Globus pallidus (tissue), 1 donor: ENCODE data around the gene GSTA3.
A peak's percentile ranks its signal among the peaks of the same experiment; 100 is the strongest.
"Not testable (repeated sequence)": the region's sequence is repeated elsewhere in the genome, so short reads cannot be mapped to it uniquely, and the experiment has no call there.

Experiments used
- DNase-seq: peaks from one replicate; pipeline ENCODE4 v3.0.0-alpha.2; 2015; ENCODE audit warnings: low spot score

GSTA3 gene

DNA sequence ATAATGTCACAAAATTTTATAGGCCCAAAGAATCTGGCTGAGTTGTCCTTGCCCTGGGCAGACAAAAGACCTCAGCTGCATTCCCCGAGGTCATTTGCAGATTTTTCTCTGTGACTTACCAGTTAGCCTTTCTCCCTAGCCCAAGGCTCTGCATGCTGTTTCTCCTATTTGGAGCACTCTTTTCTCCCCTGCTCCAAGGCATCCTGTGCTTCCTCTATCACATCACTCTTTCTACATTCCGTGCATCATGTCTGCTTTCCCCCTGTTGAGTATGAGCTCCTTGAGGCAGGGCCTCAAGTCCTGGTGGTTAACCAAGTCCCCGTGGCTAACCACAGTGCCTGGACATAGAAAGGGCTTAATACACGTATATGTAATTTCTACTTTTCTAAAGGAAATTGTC, 593 bp upstream of the GSTA3 start:
- DNase-seq = no peak

DNA sequence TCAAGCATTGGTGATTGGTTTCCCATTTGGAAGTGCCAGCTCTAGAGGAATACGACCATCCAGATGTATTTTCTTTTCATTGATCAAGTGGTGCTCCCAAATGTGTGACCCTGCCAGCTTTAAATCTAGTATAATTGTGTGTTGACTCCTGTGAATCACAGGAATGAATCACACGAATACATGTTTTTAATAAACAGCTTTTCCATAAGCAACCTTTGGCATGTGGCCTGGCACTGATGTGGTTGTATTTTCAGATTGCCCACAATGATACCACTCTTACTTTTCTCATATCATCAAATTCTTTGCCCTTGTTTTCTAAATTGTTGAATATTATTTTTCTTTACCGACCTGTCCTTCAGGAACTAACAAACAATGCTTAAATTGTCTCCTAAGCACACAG, 367 bp downstream of the GSTA3 start:
- no peak for DNase-seq

DNA sequence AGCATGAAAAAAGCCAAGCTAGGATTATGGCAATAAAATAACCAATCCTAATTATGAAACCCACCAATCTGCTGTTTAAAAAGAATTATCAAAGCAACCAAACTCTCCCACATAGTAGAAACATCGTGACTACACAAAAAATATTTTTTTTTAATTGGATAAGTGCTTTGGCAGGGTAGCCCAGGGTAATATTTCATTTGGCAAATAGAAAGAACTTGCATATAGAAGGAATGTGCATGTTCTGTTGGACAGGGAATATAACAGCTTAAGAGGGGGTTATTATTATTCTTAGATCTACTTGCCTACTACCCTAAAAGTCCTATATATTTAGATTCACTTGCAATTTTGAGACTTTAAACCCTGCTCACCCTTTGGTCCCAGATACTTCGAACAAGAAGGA, 972 bp downstream of the GSTA3 start:
- no peak for DNase-seq

DNA sequence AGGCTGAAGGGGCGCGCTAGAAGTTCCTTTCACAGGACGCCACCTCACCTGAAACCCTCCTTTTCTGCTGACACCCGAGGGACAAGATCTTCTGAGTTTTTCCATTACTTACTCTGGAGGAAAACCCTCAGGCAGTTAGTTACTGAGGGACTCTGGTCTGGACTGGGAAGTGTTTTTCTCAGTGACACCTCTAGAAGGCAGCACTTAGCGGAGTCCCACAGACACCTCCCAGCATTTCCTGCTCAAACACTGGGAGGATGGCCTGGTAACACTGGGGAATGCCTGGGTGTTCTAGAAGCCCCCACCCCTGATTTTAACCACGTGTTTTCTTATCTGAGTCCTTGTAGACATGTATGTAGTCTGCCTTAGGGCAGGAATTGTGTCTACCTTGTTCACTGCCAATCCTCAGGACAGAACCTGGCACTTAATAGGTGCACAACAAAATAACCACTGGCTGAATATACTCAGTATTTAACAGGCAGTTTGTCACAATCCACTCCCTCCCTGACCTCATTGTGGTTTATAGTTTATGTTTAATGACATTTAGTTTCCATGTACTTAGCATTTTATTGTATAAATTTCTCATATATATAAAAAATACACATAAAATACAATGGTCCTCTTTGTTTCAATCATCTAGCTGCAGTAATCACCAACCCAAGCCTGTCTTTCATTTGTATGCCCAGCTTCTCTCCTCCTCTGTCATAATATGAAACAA, 4.8 kb downstream of the GSTA3 start:
- no peak for DNase-seq

GRCh38 chr6:52900536-52900935, 9.0 kb downstream of the GSTA3 start:
- DNase-seq = no peak

DNA sequence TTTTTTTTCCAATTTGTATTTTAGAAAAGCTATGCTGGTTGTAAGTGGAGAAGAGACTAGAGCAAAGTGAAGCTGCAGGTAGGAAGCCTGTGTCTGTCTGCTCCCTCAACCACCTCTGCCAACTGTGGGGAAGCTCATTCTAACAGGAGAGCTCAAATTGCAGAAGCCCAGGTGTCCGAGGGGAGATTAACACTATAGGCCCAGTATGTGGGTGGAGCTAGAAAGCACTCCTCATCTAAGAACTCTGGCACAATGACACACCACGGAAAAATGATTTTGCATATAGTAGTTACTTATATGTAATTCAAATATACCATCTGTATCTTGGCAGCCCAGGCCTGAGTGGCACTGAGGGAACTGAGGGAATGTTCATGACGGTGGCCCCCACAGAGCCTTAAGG, 13.7 kb downstream of the GSTA3 start:
- DNase-seq = not testable (repeated sequence)

- DNase-seq = no peak
Measured at GRCh38 chr6:52894285-52894684, 15.2 kb downstream of the GSTA3 start.

DNA sequence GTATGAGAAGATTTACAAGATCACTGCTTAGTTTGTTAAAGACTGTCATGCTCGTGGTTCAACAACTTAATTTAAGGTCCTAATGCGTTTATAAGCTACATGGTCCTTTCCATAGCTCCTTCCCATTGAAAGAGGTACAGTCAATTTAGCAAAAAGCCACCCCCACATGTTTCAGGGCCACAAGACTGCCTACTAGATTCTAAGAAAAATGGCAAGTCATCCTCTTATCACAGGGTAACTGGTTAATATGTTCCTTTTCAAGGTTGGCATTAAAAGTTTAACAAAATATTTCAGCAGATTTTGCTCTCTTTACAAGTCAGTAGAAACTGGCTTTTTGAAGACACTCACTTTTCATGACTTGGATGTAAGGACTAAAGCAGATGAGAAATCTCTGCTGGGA, 15.7 kb downstream of the GSTA3 start:
- DNase-seq = no peak

GRCh38 chr6:52893221-52893620, 16.3 kb downstream of the GSTA3 start:
- DNase-seq = no peak

DNA sequence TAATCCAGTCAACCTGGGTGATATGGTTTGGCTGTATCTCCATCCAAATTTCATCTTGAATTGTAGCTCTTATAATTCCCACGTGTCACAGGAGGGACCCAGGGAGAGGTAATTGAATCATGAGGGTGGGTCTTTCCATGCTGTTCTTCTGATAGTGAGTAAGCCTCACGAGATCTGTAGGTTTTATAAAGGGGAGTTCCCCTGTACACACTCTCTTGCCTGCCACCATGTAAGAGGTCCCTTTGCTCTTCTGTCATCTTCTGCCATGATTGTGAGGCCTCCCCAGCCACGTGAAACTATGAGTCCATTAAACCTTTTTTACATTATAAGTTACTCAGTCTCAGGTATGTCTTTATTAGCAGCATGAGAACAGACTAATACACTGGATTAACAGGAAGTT, 19.5 kb downstream of the GSTA3 start:
- DNase-seq = no peak

GRCh38 chr6:52887910-52888524, 21.5 kb downstream of the GSTA3 start:
- DNase-seq = no peak

GRCh38 chr6:52881996-52882841, 27.3 kb downstream of the GSTA3 start:
- DNase-seq = peak; percentile 69

DNA sequence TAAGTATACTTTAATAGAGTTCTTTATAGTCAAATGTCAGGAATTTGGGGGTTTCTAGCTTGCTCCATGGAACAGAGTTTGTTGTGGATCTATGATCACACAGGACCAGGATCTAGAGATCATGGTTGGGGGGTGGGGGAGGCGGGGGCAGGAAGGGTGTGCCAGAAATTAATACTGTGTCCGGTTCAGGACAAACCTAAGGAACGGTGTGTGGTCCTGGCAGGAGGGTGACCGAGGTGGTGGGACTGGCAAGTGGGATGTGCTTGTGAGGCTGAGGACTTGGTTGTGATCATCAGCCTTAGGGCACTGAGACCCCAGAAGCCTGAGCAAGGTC, 27.9 kb downstream of the GSTA3 start:
- no peak for DNase-seq

DNA sequence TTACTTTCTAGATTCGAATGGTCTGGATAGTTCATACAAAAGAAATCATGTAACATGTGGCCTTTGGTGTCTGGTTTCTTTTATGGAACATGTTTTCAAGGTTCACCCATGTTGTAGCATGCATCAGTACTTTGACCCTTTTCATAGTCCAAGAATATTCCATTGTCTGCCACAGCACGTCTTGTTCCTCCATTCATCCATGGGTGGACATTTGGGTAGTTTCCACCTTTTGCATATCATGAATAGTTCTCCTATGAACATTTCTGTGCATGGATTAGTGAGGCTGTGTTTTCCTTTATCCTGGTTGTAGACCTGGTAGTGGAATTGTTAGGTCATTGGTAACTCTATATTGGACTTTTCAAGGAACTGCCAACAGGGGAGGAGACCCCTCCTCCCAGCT, 31.7 kb downstream of the GSTA3 start:
- DNase-seq = no peak

GRCh38 chr6:52877168-52877567, 32.3 kb downstream of the GSTA3 start:
- no peak for DNase-seq

- no peak for DNase-seq
Measured at GRCh38 chr6:52876056-52876787, 33.3 kb downstream of the GSTA3 start.

DNA sequence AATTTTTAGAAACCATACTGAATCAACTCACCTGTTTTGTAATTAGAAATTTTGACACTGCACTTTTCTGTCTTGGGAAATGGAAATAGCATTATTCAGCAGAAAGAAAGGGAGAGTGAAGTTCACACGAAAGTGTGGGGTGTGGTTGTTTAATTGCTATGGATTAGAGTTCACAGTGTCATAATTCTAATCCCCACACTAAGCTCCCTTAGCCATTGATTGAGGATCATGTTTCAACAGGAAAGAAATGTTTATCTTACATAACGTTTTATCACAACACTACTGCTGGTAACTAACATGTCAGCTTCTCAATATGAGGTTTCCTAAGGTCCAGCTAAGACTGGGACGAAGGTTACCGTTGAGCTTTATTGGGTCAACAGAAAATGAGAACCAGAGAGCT, 37.5 kb downstream of the GSTA3 start:
- DNase-seq = no peak

DNA sequence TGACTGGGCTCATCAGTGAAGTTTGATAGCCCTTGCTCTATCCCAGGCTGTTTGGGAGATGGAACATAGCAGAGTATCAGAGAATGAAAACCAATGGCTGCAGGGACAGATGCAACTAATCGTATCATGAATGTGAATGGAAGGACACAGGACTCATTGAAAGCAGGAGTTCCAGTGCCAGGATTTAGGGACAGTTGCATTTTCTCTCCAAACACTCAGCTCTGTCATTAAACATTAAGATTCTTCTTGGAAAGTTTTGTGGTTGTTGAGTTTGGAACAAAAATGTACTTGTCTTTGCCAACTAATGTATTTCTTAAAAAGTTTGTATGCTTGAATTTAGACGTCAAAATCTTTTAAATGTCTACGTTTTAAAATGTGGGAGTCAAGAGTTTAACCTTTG, 37.9 kb downstream of the GSTA3 start:
- DNase-seq = no peak

- DNase-seq = not testable (repeated sequence)
Measured at GRCh38 chr6:52870335-52871091, 39.0 kb downstream of the GSTA3 start.

DNA sequence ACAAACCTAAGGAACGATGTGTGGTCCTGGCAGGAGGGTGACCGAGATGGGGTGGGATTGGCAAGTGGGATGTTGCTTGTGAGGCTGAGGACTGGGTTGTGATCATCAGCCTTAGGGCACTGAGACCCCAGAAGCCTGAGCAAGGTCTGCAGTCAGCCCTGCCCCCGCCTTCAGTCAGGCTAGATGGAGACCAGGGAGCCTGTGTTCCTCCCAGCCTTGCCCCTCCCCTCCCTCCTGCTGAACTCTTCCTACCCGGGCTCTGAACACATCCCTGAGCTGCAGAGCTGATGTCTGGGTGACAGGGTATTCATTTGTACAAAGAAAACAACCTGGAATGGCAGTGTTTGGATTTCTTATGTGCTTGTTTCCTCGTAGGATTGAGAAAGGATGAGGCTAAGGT, 40.6 kb downstream of the GSTA3 start:
- DNase-seq = not testable (repeated sequence)

DNA sequence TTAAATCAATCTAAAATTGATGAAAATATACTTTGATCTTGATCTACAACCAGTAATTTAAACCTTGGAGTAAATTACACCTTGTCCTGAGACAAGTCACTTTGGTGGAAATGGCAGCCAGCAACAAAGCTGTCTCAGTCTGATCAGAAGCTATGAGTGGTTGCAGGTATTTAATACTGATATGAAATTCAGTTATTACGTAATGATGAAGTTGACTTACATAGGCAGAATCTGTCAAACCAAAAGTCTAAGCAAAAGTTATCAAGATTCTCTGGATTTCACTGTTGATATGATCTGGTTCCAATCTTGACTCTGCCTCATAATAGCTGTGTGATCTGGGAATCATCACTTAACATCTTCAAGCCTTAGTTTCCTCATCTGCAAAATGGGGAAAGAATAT, 41.3 kb downstream of the GSTA3 start:
- DNase-seq = no peak

DNA sequence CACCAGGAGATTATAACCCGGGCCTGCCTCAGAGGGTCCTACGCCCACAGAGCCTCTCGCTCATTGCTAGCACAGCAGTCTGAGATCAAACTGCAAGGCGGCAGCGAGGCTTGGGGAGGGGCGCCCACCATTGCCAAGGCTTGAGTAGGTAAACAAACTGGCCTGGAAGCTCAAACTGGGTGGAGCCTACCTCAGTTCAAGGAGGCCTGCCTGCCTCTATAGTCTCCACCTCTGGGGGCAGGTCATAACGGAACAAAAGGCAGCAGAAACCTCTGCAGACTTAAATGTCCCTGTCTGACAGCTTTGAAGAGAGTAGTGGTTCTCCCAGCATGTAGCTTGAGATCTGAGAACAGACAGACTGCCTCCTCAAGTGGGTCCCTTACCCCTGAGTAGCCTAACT, 48.3 kb downstream of the GSTA3 start:
- DNase-seq = not testable (repeated sequence)
